Choroid plexus epithelial cell (primary cell): Measurements from ENCODE around the gene BARHL1.

Source experiments
- DNase-seq: peaks from one replicate; pipeline ENCODE4 v3.0.0-alpha.2; 2010; ENCODE audit warnings: low read depth
- H3K4me3 ChIP-seq: 2 replicates; pipeline ENCODE4 v1.5.1; 2011; ENCODE audit warnings: low read depth, mild to moderate bottlenecking, control low read depth, low read length, moderate library complexity
- TF ChIP-seq, protein P1 (sequence below): conservative IDR thresholded peaks from 2 replicates; pipeline ENCODE4 v1.5.1; 2011; ENCODE audit warnings: low read depth, mild to moderate bottlenecking, control low read depth, inconsistent platforms, low read length, moderate library complexity

The BARHL1 gene

DNA sequence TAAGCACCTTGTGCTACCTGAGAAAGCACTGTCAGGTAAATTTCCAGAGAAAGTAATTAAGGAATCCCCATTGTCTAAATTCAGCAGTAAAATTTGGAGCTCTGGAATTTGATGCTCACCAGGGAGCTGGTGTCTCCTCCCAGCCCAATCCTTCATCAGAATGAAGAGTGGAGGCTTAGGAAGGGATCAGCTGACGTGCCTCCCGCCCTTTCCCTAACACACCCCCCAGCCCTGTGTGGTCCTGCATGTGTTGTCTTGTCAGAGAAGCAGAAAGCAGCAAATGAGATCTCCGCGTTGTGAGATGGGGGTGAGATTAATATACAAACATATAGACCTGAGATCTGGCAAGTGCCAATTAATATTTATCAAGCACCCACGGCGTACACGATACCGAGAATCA is 26.9 kb upstream of the BARHL1 start:
- DNase-seq = no peak
- TF ChIP-seq, protein P1, sequence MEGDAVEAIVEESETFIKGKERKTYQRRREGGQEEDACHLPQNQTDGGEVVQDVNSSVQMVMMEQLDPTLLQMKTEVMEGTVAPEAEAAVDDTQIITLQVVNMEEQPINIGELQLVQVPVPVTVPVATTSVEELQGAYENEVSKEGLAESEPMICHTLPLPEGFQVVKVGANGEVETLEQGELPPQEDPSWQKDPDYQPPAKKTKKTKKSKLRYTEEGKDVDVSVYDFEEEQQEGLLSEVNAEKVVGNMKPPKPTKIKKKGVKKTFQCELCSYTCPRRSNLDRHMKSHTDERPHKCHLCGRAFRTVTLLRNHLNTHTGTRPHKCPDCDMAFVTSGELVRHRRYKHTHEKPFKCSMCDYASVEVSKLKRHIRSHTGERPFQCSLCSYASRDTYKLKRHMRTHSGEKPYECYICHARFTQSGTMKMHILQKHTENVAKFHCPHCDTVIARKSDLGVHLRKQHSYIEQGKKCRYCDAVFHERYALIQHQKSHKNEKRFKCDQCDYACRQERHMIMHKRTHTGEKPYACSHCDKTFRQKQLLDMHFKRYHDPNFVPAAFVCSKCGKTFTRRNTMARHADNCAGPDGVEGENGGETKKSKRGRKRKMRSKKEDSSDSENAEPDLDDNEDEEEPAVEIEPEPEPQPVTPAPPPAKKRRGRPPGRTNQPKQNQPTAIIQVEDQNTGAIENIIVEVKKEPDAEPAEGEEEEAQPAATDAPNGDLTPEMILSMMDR = no peak
- H3K4me3 ChIP-seq = no peak overlapping the region

DNA sequence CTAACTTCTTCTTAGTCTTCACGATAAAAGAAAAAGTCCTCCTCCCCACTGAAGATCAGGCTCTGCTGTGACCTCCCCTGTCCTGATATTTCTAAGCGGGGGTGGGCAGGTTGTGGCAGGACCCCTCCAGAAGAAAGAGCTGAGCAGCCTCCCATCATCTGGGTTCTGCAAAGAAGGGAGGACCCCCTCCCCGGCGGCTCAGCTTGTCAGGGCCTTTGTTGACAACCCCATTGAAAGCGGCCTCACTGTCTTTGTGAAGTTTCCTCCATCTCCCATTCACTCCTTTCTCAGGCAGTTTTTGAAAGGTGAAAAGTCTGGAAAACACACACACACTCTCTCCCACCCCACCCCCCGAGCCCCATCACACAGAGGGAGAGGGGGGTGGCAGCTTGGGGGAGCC is 26.2 kb upstream of the BARHL1 start:
- TF ChIP-seq, protein P1 = no peak
- no peak overlapping the region for H3K4me3 ChIP-seq
- DNase-seq = no peak

DNA sequence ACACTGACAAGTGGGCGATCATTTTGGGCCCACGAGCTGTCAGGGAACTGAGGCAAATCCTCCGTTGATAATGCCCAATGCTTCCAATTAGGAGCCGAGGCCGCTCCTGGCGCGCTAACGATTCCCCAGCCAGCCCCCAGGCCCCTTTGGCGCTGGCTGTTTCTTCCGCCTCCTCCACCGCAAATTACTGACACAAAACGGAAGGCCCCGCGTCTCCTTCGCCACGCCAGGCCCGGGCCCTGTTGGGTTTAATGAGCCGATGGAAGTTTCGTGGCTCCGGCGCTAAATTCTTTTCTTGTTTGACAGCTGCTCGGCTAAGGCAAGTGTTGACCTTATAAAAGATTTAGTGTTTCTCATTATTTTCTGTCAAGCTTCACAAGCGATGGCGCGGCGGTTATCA is 25.7 kb upstream of the BARHL1 start:
- TF ChIP-seq, protein P1 = no peak
- no peak for DNase-seq
- no peak overlapping the region for H3K4me3 ChIP-seq

DNA sequence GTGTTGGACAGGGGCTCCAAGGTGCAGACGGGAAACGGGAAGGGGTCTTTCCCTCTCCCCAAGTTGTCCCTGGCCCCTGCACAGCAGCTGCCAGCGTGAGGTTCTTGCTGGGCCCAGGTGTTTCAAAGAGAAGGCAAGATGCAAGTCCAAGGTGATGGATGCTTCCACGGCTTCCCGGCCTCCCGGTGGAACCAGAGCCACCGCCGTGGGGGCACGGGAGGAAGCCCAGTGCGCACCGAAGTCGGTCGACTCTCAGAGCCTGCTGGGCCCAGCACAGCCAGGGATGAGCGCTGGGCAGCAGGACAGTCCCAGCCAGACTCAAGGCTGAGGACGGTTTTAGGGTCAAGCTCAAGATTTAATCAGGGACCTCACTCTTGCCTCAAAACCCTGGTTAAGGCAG is 25.2 kb upstream of the BARHL1 start:
- TF ChIP-seq, protein P1 = no peak
- DNase-seq = no peak
- no peak overlapping the region for H3K4me3 ChIP-seq

DNA sequence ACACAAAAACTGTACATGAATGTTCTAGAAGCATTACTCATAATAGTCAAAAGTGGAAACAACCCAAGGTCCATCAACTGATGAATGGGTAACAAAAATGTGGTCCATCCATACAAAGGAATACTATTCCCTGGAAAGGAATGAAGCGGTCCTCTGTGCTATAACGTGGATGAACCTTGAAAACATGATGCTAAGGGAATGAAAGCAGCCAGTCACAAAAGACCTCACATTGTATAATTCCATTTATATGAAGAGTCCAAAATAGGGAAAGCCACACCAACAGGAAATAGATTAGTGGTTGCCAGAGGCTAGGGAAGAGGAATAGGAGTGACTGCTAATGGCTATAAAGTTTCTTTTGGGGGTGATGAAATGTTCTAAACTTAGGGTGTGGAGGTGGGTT is 22.7 kb upstream of the BARHL1 start:
- H3K4me3 ChIP-seq = no peak overlapping the region
- TF ChIP-seq, protein P1 = no peak
- DNase-seq = no peak

DNA sequence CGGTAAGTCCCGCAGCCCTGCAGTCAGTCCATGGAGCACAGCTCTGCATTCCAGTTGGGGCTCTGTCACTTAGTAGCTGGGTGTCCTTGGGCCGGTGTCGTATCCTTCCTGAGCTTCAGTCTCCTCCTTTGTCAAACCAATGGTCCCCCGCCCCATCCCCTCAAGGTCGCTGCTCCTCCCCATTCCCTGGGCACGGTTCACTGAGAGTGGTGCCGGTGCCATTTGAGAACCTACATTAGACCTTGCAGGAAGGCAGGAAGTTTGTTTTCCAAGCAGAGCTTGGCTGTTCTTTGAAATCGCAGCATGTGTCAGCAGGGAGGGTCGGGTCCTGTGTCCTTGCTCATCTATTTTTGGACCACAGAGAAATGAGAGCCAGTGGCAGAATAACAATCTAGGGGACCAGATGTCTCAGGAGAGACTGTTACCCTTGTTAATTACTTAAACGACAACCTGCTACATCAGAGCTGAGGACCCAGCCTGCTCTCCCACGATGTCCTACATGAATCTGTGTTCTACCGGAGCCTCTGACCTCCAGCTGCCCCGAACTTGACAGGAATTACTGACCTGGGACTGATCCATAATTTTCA is 21.7 kb upstream of the BARHL1 start:
- no peak overlapping the region for H3K4me3 ChIP-seq
- DNase-seq = no peak
- TF ChIP-seq, protein P1 = no peak

DNA sequence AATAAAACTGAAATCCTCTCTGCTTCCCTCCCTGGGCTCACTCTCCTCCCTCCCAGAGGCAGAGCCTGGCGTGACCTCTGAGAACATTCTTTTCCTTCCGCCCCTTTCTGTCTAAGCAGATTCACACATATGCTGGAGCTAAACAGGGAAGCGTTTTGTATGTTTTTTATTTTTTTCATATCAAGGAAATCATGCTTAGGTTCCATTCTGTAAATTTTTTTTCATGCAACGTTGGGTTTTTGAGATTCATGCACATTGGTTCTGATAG is 20.2 kb upstream of the BARHL1 start:
- DNase-seq = no peak

More for the DNA sequence above, 20.2 kb upstream of the BARHL1 start:
- TF ChIP-seq, protein P1 = no peak
- H3K4me3 ChIP-seq = no peak overlapping the region
